H9 (cell line): ENCODE data around the gene THSD4. TPM values are rescaled to one million over a fixed set of nuclear protein-coding genes. Genes with fewer than 3 reads are reported as not detected.

Experiments
- DNase-seq: peaks from one replicate; pipeline ENCODE4 v3.0.0-alpha.2; 2017
- H2AFZ ChIP-seq: one replicate; pipeline ENCODE4 v1.6.1; 2013; ENCODE audit warnings: mild to moderate bottlenecking, low read length, control low read depth, moderate library complexity
- H2AK5ac ChIP-seq: 2 replicates; pipeline ENCODE4 v1.6.1; 2013; ENCODE audit warnings: low read length, control low read depth, mixed read lengths; ENCODE audit not compliant: insufficient read length
- H2BK120ac ChIP-seq: one replicate; pipeline ENCODE4 v1.6.1; 2013; ENCODE audit warnings: low read depth, mild to moderate bottlenecking, low read length, control low read depth, inconsistent platforms; ENCODE audit not compliant: poor library complexity, severe bottlenecking
- H2BK12ac ChIP-seq: 2 replicates; pipeline ENCODE4 v1.6.1; 2013; ENCODE audit warnings: low read length, control low read depth, mixed read lengths, low read depth; ENCODE audit not compliant: insufficient read length
- H2BK15ac ChIP-seq: 2 replicates; pipeline ENCODE4 v1.6.1; 2013; ENCODE audit warnings: low read depth, low read length, control low read depth
- H2BK20ac ChIP-seq: one replicate; pipeline ENCODE4 v1.6.1; 2013; ENCODE audit warnings: low read depth, mild to moderate bottlenecking, low read length, control low read depth, inconsistent platforms; ENCODE audit not compliant: poor library complexity, severe bottlenecking
- H2BK5ac ChIP-seq: 2 replicates; pipeline ENCODE4 v1.6.1; 2013; ENCODE audit warnings: low read length, control low read depth, mixed read lengths; ENCODE audit not compliant: insufficient read length
- H3K14ac ChIP-seq: 2 replicates; pipeline ENCODE4 v1.6.1; 2013; ENCODE audit warnings: low read length, control low read depth; ENCODE audit not compliant: insufficient read depth
- H3K18ac ChIP-seq: 2 replicates; pipeline ENCODE4 v1.6.1; 2013; ENCODE audit warnings: low read depth, mild to moderate bottlenecking, mixed read lengths, low read length, control low read depth; ENCODE audit not compliant: insufficient read length
- H3K23ac ChIP-seq: 2 replicates; pipeline ENCODE4 v1.6.1; 2013; ENCODE audit warnings: low read length, control low read depth, mixed read lengths, low read depth; ENCODE audit not compliant: insufficient read length
- H3K23me2 ChIP-seq: 2 replicates; pipeline ENCODE4 v1.6.1; 2013; ENCODE audit warnings: low read depth, mild to moderate bottlenecking, mixed read lengths, low read length, control low read depth; ENCODE audit not compliant: insufficient read length, poor library complexity, severe bottlenecking
- H3K27ac ChIP-seq: 2 replicates; pipeline ENCODE4 v1.5.1; 2013; ENCODE audit warnings: low read length, control low read depth, mixed read lengths, low read depth; ENCODE audit not compliant: insufficient read length
- H3K27me3 ChIP-seq: 2 replicates; pipeline ENCODE4 v1.6.1; 2013; ENCODE audit warnings: low read length, control low read depth, inconsistent platforms; ENCODE audit not compliant: insufficient read depth
- H3K4ac ChIP-seq: 2 replicates; pipeline ENCODE4 v1.6.1; 2013; ENCODE audit warnings: low read depth, mild to moderate bottlenecking, control low read depth, inconsistent platforms, low read length, moderate library complexity
- H3K4me1 ChIP-seq: 2 replicates; pipeline ENCODE4 v1.6.1; 2013; ENCODE audit warnings: low read length, control low read depth, inconsistent platforms; ENCODE audit not compliant: insufficient read depth
- H3K4me2 ChIP-seq: 2 replicates; pipeline ENCODE4 v1.6.1; 2013; ENCODE audit warnings: low read length, control low read depth, mixed read lengths; ENCODE audit not compliant: insufficient read length, insufficient read depth
- H3K56ac ChIP-seq: 2 replicates; pipeline ENCODE4 v1.6.1; 2013; ENCODE audit warnings: low read depth, mild to moderate bottlenecking, mixed read lengths, low read length, control low read depth; ENCODE audit not compliant: insufficient read length
- H3K79me1 ChIP-seq: 2 replicates; pipeline ENCODE4 v1.6.1; 2013; ENCODE audit warnings: low read depth, mild to moderate bottlenecking, moderate library complexity, low read length, control low read depth, inconsistent platforms; ENCODE audit not compliant: insufficient read depth, poor library complexity, severe bottlenecking
- H3K79me2 ChIP-seq: 2 replicates; pipeline ENCODE4 v1.6.1; 2013; ENCODE audit warnings: low read length, control low read depth, inconsistent platforms; ENCODE audit not compliant: insufficient read depth
- H3K9ac ChIP-seq: 2 replicates; pipeline ENCODE4 v1.6.1; 2013; ENCODE audit warnings: low read length, control low read depth, mixed read lengths; ENCODE audit not compliant: insufficient read length; ENCODE audit errors: extremely low read depth
- H3K9me3 ChIP-seq: one replicate; pipeline ENCODE4 v1.6.1; 2013; ENCODE audit warnings: low read depth, low read length, inconsistent platforms; ENCODE audit not compliant: control insufficient read depth
- H3T11ph ChIP-seq: one replicate; pipeline ENCODE4 v1.6.1; 2013; ENCODE audit warnings: mild to moderate bottlenecking, low read length, control low read depth, inconsistent platforms
- H4K20me1 ChIP-seq: one replicate; pipeline ENCODE4 v1.6.1; 2013; ENCODE audit not compliant: control insufficient read depth, insufficient read length, insufficient read depth
- H4K5ac ChIP-seq: 2 replicates; pipeline ENCODE4 v1.6.1; 2013; ENCODE audit warnings: low read depth, mild to moderate bottlenecking, mixed read lengths, low read length, control low read depth; ENCODE audit not compliant: insufficient read length
- H4K8ac ChIP-seq: replicated peaks from 2 replicates; pipeline ENCODE4 v1.6.1; 2013; ENCODE audit warnings: low read length, control low read depth, mixed read lengths, low read depth; ENCODE audit not compliant: insufficient read length
- H4K91ac ChIP-seq: 2 replicates; pipeline ENCODE4 v1.6.1; 2013; ENCODE audit warnings: low read depth, mild to moderate bottlenecking, moderate library complexity, mixed read lengths, low read length, control low read depth; ENCODE audit not compliant: insufficient read length
- H3K27ac Mint-ChIP-seq, 3 experiments: 2 replicates in 2 of 3; 3 replicates in 1 of 3; pipeline ENCODE4 v1.8.0; 2020 to 2021; ENCODE audit warnings: mixed read lengths in 3 of 3, mild to moderate bottlenecking in 1 of 3, moderate library complexity in 1 of 3
- H3K27me3 Mint-ChIP-seq: 2 replicates; pipeline ENCODE4 v1.8.0; 2021; ENCODE audit warnings: low read depth, mild to moderate bottlenecking, moderate library complexity, mixed read lengths
- H3K36me3 Mint-ChIP-seq, 3 experiments: 2 replicates in 2 of 3; 3 replicates in 1 of 3; pipeline ENCODE4 v1.8.0; 2020 to 2021; ENCODE audit warnings: low read depth in 3 of 3, mixed read lengths in 3 of 3; ENCODE audit not compliant: insufficient read depth in 1 of 3
- H3K4me1 Mint-ChIP-seq, 2 experiments: 2 replicates each; pipeline ENCODE4 v1.8.0; 2020; ENCODE audit warnings: mixed read lengths in 2 of 2
- H3K4me3 Mint-ChIP-seq, 2 experiments: 2 replicates in 1 of 2; 3 replicates in 1 of 2; pipeline ENCODE4 v1.8.0; 2020 to 2021; ENCODE audit warnings: mild to moderate bottlenecking in 2 of 2, mixed read lengths in 2 of 2, moderate library complexity in 1 of 2
- H3K9me3 Mint-ChIP-seq, 2 experiments: 2 replicates in 1 of 2; 3 replicates in 1 of 2; pipeline ENCODE4 v1.8.0; 2020; ENCODE audit warnings: mild to moderate bottlenecking in 2 of 2, mixed read lengths in 2 of 2, moderate library complexity in 1 of 2
- CTCF ChIP-seq: fragments of 200-600 bp; sonication (generic); conservative IDR thresholded peaks from 3 replicates; pipeline ENCODE4 v1.8.0; 2021; ENCODE audit warnings: antibody characterized with exemption, mild to moderate bottlenecking
- WGBS: extraction: QIAGEN DNeasy Blood & Tissue Kit; methylation state at CpG from one replicate; pipeline ENCODE4 v1.1.7; 2013; ENCODE audit warnings: missing lambda C conversion rate, low lambda C conversion rate, mixed read lengths; ENCODE audit not compliant: insufficient read length; ENCODE audit errors: extremely low coverage; 5-methylcytosine and 5-hydroxymethylcytosine counted together
- total RNA-seq: library from RNA; stranded (reverse); gene quantifications from 2 replicates; pipeline ENCODE4 v1.2.1, GENCODE V29; 2021

THSD4 gene
- total RNA-seq, 1 experiment from 2014 or later: 5.5 TPM

- Histone ChIP-seq H2BK20ac (no peak overlapping the region), H3K79me1 (no peaks in the 10 kb centered on the region), H3K9me3 (no peaks in the 10 kb centered on the region), H2BK12ac (no peak overlapping the region), H3K23me2 (no peaks in the 10 kb centered on the region), H2BK15ac (no peak overlapping the region), H2AFZ (no peak overlapping the region), H2BK5ac (no peak overlapping the region), H3K4me1 (peaks cover 5% of the 10 kb centered on the region; the same call in 1 of the 2 replicates), H3T11ph (no peak overlapping the region), H3K79me2 (no peaks in the 10 kb centered on the region), H3K27me3 (no peaks in the 10 kb centered on the region), H2AK5ac (no peak overlapping the region), H3K9ac (no peak overlapping the region), H3K27ac (no peak overlapping the region), H3K18ac (peak overlapping the region; percentile 25), H4K20me1 (no peaks in the 10 kb centered on the region), H3K14ac (no peak overlapping the region), H4K8ac (no peak overlapping the region), H3K23ac (no peak overlapping the region), H3K56ac (no peak overlapping the region), H4K5ac (no peak overlapping the region), H3K4ac (no peak overlapping the region), H3K4me2 (no peak overlapping the region), H4K91ac (no peak overlapping the region), H2BK120ac (no peak overlapping the region)
- Mint-ChIP-seq H3K4me3 (no peak overlapping the region), H3K36me3 (no peaks in the 10 kb centered on the region), H3K9me3 (no peaks in the 10 kb centered on the region), H3K4me1 (peaks cover 38 to 41% of the 10 kb centered on the region in 2 experiments), H3K27me3 (no peaks in the 10 kb centered on the region; the same call in 1 of the 2 replicates), H3K27ac (no peak overlapping the region)
- DNase-seq: no peak
- no CpG with 5 or more reads among the region's 7 CpGs for WGBS
- TF ChIP-seq CTCF: no peak
Observed at GRCh38 chr15:71342658-71343057, 227.4 kb downstream of the THSD4 start.
